Left renal cortex interstitium (tissue), 4 donors: ENCODE results near the gene NTN1. TPM values are rescaled to one million over a fixed set of nuclear protein-coding genes. Genes with fewer than 3 reads are reported as not detected.

Experiments
- DNase-seq, 4 donors: peaks; one replicate each; pipeline ENCODE4 v3.0.0-alpha.2; 2013; ENCODE audit warnings: low read depth in 4 of 4, low spot score in 2 of 4, missing footprints in 1 of 4
- polyA plus RNA-seq, 4 donors: library from polyadenylated mRNA; unstranded; fragments of 120-200 nt; gene quantifications; one replicate each; pipeline ENCODE4 v1.2.1, GENCODE V29; 2013; ENCODE audit not compliant: insufficient read length in 4 of 4

Gene NTN1
- polyA plus RNA-seq, 4 donors, result 2.1 to 10.4 (median 5.7) TPM

DNA sequence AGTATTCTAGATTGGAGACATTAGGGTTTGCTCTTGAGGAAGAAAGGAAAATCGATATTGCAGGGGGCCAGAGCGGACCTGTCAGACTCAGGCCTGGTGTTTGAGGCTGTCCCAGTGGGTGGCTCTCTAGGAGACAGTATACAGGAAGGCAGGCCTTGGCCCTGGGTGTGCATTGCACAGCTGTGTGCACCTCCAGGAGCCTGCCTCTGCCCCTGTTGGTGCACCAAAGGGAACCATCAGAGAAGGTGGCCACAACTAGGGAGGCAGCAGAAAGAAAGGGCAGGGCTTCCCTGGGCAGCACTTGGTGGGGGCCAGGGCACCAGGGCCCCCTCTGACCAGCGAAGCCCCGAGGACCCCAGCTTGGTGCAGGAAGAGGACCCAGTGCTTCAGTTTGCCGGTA lies 188.0 kb downstream of the NTN1 start:
- DNase-seq, result no peak

DNA sequence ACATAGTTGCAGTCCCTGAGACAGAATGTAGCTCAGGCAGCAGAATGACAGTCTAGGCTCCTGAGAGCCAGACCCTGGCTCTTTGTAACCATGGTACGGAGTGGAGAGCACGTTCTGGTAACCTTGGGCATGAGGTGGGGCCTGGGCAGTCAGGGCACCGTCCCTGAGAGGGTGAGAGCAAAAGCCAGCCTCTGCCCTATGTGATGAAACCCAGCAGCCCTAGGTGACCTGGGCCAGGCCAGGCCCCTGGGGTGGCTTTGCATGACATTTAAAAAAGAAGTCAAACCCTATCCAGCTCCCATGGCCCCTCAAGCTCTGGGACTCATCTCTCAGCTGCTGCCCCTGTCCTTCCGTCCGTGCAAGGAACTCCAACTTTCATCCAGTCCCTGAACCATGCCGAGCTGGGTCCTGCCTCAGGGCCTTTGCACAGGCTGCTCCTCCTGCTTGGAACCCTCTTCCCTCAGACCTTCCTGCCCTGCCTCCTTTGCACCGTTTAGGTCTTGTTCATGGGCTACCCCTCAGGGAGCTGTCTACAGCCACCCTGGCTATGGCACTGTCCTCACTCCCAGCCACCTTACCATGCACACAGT lies 188.6 kb downstream of the NTN1 start:
- DNase-seq, result no peak

DNA sequence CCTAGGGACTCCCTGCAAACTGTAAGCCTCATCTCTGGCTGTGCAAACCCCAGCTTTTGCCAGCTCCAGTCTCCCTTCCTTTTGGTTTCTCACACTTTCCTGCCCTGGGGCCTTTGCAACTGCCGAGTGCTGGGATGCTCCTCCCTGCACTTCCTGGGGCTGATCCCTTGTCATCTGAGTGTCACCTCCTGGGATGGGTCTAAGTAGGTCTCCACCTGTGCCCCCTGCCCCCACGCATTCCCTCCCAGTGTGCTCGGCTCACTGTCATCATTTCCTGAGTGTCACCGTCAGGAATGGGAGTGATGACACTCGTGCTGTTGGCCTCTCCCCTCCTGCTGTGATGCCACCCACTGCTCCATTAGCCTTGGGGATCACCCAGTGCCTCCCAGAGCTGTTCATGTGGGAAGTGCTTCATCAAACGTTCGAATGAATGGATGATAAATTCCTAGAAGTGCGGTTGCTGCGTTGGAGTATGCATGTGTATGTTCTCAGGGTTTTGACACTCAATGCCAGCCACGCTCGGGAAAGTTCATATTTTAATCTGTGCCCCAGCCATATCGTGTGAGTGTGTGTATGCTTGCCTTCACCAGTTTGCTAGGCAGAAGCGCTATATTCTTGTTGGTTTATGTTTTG lies 189.9 kb downstream of the NTN1 start:
- DNase-seq, result no peak

DNA sequence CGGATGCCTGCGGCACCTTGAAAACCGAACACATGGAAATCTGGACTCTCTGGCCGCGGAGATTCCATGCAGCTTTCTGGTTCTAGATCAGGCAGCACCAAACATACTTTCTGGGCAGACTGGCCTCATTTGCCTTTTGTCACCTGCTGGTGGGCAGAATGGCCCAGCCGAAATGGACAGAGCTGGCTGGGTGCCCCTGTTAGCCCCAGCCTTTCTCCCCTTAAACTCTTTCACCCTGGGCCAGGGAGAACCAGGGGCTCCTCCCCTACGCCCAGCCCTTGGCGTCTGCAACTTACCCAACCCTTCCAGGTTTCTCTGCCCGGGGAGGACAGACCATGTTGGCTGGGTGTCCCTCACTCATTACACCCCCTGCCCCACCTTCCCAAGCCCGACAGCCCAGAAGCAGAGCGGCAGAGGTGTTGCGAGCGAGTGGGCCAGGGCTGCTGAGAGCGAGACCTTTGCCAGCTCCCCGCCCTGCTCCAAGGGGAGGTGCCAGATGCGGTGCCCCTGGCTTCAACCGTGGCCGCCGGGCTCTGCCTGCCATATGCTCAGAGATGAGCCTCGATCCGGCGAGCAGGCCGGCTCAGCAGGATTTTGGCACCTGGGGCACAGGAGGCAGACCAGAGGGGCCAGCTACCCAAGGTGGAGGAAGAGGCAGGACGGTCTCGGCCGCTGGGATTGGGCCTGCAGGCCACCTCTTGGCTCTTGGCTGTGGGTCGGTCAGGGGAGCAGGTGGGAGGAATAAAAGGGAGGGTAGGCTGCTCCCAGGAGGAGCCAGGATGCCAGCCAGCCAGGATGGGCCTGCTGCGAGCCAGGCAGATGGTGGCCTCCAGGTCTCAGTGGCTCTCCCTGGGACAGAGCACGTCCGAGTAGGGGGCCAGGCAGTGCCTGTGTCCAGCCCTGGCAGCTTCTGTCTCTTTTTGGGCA lies 191.3 kb downstream of the NTN1 start:
- DNase-seq, result no peak

DNA sequence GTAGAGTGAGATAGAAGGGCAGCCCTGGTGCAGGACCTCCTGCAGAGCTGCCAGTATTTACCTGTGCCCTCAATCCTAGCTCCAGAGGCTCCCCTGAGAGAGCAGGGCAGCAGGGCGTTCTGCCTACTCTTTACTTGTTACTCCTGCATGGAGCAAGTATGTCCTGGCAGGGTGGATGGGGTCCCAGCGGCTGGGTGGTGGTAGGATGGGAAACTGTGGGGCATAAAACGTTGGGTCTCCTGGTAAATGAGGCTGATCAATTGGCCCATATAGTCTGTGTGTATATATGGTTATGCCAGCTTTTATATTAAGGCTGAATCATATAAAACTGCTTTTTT lies 192.0 kb downstream of the NTN1 start:
- DNase-seq, result no peak

DNA sequence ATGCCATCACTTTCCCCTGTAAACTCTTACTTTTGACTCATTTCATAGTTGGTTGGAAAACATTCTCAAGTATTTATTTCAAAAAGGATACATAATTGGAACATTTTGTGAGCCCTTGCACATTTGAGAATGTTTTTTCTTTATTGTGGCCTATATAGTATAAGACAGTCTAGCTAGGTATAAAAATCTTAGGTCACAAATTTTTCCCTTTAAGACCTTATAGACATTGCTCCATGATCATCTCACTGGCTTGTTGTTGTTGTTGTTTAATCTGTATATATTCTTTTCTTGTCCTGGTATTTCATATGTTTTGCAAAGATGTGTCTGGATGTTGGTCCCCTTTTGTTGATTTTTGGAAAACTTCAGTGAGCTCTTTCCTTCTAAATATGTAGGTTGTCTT lies 194.2 kb downstream of the NTN1 start:
- DNase-seq, result no peak

DNA sequence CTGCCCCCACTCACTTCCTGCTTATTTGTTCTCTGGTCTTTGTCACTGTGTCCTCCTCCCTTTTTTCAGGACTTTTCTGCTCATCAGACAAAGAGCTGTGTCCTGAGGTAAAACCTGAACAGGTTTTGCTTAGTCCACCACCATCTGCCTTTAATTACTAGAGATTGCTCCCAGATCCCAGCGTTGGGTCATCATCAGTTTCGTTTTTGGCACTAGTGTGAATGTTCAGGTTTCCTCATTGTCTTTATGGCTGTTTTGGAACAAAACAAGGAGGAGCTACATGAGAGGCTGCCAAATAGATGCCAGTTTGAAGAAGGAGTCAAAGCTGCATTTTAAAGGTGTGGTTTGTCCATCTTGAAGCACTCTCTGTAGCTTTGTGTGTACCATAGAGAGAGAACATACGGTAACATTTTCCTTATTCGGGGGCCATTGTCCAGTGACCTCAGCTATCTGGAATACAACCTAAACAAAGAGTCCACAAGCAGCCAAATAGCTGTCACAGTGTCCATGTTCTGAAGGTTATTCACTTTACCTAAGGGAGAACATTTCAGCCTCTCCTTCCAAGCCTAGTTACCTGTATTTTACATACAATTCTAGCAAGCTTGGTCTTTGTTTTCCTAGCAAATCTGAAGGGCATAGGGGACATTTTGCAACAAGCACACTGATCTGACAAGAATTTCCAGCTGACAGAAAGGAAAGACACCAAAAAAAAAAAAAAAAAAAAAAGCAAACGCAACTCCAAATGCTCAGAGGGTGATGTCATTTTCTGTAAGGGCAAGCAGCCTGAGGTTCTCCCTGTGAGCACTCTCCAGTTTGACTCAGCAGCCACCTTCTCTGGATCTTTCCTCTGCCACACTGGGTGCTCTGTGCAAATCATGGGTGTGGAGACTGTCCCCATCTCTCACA lies 196.1 kb downstream of the NTN1 start:
- no peak for DNase-seq

DNA sequence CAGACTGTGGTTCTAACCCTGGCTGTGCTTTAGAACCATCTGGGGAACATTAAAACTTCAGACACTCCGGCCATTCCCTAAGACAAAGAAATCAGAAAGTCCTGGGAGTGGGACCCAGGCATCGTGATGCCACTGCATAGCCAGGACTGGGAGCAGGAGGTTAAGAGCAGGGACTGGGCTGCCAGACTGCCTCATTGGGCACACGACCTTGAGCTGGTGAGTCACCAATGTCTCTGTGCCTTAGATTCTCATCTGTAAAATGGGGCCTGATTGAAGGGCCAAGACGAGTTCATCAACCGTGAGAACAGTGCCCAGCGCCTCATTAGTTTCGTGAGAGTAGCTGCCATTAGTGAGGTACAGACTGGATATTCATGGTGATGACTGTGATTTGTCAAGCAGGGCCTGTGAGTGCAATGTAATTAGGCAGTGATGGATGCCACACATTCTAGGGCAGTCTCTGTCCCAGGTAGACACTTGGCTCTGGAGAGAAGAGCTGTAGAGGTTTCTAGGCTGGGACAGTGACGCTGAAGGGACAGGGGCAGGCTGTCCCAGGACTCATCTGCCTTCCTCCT lies 196.8 kb downstream of the NTN1 start:
- DNase-seq, result no peak

DNA sequence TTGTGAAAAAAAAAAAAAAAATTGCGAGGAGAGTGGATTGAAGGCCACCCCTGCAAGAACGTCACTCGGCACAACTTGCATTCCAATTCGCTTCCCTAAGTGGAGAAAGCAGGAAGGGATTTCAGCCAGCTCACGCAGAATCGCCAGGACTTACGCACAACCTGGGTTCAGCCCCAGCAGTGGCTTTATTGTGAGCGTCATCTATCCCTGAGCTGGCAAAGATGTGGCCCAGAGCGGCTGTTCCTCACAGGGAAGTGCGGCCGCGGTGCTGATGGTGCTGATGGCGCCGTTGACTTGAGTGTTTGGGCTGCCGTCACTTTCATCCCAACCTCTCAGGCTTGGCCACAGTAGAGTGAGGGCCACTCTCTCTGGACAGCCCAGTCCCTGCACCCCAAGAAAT lies 197.6 kb downstream of the NTN1 start:
- DNase-seq, result no peak

DNA sequence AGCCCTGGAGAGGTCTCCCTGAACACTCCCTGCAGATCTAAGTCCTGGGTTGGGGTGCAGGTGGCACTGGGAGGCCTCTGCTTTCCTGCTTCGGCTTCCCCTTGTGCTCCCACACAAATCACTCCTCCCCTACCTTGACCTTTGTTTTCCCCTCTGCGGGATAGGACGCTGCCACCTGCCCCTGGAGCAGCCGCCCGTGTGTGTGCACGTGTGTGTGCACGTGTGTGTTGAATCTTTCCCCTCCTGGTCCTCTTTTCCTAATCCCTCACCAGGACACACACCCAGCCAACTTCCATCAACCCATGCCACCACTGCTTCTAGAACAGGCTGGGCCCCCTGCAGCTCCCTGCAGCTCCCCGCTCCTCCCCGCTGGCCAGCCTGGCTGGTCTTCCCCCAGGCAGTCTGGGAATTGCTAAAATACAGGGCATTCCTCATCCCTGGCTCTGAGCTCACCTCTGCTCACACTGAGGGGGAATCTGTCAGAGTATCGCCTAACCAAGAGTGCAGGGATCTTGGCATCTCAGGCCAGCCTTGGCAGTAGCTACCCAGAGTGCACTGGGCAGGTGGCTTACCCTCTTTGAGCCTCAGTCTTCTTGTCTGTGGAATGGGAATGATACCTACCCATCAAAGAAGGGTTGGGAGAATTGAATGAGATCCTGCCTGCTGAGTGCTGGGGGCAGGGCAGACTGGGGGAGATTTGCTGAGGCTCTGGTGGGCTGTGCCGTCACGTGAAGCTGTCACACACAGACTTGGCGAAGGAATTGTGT lies 198.5 kb downstream of the NTN1 start:
- DNase-seq, result no peak

DNA sequence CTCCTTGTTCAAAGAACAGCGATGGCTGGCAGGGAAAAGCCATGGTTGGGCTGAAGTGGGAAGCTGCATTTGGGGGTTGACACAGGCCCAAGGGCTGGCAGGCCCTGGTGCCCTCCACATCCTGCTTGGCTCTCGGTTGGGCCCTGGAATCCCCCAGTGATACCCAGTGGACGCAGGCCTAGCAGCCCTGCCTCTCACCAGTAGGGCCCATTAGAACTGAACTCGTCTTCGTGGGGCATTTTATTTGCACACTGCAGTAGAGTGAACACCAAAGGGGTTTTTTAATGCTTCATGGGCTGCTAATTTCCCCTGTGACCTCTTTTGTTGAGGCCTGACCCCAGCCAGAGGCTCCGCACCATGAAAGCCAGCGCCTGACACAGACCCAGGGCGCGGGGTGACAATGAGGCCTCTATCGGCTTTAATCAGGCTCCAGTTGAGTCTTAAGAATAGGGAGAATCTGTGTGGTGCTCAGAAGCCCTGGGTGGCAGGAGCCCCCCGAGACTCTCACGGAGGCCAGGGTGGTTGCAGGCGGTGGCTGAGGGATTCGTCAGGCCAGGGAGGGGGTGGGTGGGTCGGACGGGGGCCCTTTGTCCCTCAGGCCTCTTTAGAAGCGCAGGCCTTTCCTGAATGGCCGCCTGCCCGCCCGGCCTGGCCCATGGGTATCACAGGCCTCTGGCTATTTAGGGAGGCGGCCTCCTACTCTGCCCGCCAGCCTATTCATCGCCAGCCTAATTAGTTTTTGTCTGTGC lies 199.3 kb downstream of the NTN1 start:
- DNase-seq, result no peak

DNA sequence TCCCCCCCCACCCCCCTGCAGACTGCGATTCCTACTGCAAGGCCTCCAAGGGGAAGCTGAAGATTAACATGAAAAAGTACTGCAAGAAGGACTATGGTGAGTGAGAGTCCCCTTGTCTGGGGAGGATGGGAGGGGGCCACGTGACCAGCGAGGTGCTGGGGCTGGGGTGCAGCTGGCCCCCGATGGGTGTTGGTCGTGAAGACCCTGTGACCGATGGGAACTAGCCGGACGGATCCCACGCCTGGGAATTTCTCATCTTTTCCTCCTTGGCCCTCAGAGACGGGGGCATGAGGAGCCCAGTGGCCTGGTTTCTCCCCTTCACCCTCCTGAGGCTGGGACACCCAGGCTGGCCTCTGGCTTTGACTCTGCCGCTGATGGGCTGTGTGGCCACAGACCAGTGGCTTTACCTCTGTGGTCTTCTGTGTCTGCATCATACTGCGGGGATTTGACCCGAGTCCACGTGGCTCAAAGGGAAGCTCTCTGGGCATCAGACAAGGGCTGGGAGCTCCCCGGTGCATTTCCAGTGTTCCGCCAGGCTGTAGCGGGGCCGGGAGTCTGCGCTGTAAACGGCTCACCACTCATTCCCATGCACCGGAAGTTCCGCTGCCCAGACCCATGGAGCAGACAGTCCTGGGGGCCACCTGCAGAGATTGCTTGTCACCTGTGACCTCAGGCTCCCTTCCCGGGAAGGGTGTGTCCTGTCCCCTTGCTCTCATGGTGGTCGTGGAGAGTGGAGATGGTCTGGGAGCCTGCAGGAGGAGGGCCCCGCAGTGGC lies 200.0 kb downstream of the NTN1 start:
- no peak for DNase-seq

DNA sequence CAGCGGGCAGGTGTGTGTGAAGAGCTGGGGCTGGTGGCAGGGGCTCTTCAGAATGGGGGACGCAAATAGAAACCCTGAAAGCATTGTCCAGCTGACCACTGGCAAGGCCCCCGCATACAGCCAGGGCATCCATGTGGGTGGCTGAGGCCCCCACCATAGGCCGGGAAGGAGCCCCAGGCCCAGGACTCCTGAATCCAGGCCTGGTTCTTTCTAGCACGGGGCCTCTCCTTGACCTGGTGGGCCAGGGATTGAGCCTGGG lies 200.5 kb downstream of the NTN1 start:
- no peak for DNase-seq

DNA sequence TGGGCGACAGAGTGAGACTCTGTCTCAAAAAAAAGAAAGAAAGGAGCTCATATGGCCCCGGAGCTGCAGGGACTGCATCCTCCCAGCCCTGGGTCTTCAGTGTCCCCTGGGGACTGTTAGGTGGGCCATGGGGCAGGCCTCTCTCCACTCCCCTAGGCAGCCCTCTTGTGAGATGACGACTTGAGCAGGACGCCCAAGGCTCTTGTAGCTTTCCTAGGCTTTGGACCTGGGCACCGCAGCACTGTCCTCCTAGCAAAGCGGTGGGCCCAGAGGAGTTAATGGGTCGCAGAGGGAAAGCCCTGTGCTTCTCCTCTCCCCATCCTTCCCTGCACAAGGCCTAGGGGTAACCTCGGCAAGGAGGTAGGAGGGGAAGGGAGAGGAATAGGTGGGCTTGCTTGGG lies 202.2 kb downstream of the NTN1 start:
- no peak for DNase-seq

DNA sequence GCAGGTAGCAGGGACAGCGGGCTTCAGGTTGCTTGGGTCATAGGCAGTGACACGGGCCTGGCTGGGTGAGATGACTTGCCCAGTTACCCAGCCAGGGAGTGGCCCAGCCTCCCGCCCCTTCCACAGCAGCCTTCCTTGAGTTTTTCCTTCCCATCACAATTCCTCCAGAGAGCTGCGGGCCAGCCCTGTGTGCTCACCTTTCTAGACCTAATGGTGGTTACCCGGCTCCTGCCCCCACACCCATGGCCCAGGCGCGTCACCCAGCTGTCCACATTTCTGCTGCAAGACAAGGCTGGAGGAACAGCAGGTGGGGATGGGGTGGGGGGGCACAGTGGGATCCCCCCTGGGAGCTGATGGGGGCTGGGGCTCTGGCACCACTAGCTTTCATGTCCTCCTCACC lies 203.2 kb downstream of the NTN1 start:
- no peak for DNase-seq

DNA sequence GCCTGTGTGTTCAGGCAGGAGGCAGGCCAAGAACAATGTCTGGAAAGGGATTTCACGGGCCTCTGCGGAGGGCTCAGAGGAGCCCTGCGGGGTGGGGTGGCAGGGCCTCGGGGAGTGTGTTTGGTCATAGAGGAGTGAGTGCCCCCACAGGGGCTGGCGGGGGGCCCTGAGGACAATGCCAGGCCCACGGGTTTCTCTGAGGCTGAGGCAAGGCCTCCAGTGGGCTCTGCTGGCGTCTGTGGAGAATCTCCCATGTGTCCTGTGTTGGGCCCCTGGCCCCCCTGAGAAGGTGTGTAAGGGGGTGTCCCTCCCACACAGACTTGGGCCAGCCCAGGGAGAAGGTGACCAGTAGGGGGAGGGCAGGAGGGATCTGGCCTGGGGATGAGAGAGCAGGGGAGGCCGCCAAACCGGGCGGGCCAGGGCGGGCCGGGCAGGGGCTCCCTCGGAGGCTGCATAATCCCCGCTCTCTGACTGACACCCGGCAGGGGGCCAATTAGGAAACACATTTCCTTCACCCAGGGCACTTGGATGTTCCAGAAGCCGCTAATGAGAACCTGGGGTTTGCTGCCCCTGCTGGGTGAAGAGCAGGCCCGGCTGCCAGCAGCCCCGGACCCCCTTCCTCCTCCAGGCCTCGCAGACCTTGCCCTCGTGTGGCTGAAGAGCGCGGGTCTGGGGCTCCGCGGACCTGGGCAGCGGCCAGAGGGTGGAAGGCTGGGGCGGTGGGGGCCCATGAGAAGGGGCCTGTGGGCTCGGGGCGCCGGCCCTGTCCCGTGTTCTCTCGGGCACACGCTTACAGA lies 204.2 kb downstream of the NTN1 start:
- DNase-seq, result no peak

DNA sequence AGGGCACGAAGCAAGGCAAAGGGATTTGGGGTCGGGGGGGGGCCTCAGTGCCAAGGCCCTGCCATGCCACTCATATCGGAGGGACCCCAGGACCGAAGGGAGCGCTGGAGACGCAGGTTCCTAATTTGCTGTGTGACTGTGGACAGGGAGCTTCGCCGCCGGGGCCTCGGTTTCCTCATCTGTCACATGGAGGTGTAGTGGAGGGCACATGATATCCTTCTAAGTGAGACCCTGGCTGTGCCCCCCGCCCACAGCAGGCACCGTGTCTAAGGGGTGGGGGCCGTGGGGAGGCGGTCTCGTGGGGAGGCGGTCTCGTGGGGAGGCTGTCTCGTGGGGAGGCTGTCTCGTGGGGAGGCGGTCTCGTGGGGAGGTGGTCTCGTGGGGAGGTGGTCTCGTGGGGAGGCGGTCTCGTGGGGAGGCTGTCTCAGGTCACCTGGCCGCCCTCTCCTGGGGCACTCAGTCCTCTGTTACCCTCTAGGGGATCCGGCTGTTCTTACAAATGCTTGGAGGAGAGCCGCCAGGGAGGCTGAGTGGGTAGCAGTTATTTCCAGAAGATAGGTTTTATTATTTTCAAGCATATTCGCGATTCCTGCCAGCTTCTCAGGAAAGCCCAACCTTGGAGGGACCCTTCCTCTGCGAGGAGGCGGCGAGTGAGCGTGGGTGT lies 205.0 kb downstream of the NTN1 start:
- DNase-seq, result no peak
